Glutamatergic neuron (in vitro differentiated cells): Measurements from ENCODE around the gene DHX9. TPM values are rescaled to one million over a fixed set of nuclear protein-coding genes. Genes with fewer than 3 reads are reported as not detected.

Experiments used
- DNase-seq: peaks from one replicate; pipeline ENCODE4 v3.0.0; 2022
- H3K27ac Mint-ChIP-seq: one replicate; pipeline ENCODE4 v1.8.0; 2020; ENCODE audit warnings: mild to moderate bottlenecking, mixed read lengths, inconsistent platforms; ENCODE audit not compliant: unreplicated experiment
- H3K27me3 Mint-ChIP-seq: one replicate; pipeline ENCODE4 v1.8.0; 2020; ENCODE audit warnings: mild to moderate bottlenecking, moderate library complexity, mixed read lengths, inconsistent platforms; ENCODE audit not compliant: unreplicated experiment
- H3K36me3 Mint-ChIP-seq: one replicate; pipeline ENCODE4 v1.8.0; 2020; ENCODE audit warnings: mild to moderate bottlenecking, mixed read lengths, inconsistent platforms; ENCODE audit not compliant: unreplicated experiment
- H3K4me1 Mint-ChIP-seq: one replicate; pipeline ENCODE4 v1.8.0; 2020; ENCODE audit warnings: mild to moderate bottlenecking, low read depth, mixed read lengths, inconsistent platforms; ENCODE audit not compliant: unreplicated experiment
- H3K4me3 Mint-ChIP-seq: one replicate; pipeline ENCODE4 v1.8.0; 2020; ENCODE audit warnings: mild to moderate bottlenecking, mixed read lengths, inconsistent platforms; ENCODE audit not compliant: unreplicated experiment
- H3K9me3 Mint-ChIP-seq: one replicate; pipeline ENCODE4 v1.8.0; 2020; ENCODE audit warnings: mild to moderate bottlenecking, moderate library complexity, mixed read lengths, inconsistent platforms; ENCODE audit not compliant: unreplicated experiment
- CTCF ChIP-seq: fragments of 200-600 bp; sonication (generic); IDR thresholded peaks from one replicate; pipeline ENCODE4 v1.5.0; 2021; ENCODE audit not compliant: partially characterized antibody, unreplicated experiment
- total RNA-seq: library from RNA; stranded (reverse); fragmentation: NEBNext Ultra II Directional; extraction: Animal tissue kit (Norgen Biotek cat#: 25700); gene quantifications from one replicate; pipeline ENCODE4 v1.2.1, GENCODE V29; 2021; ENCODE audit not compliant: unreplicated experiment

The DHX9 gene
- total RNA-seq, 1 donor from 2014 or later, result 215 TPM

- H3K4me3 Mint-ChIP-seq, result no peak overlapping the region
- no peaks in the 10 kb centered on the region for H3K36me3 Mint-ChIP-seq
- no peaks in the 10 kb centered on the region for H3K9me3 Mint-ChIP-seq
- TF ChIP-seq CTCF, result no peak
- H3K27ac Mint-ChIP-seq, result no peak overlapping the region
- DNase-seq, result no peak
- H3K4me1 Mint-ChIP-seq, result no peaks in the 10 kb centered on the region
- H3K27me3 Mint-ChIP-seq, result no peaks in the 10 kb centered on the region
Observed at GRCh38 chr1:182867861-182868260, 28.7 kb downstream of the DHX9 start.

GRCh38 chr1:182869241-182869666 is 30.1 kb downstream of the DHX9 start:
- Mint-ChIP-seq H3K4me3 (no peak overlapping the region), H3K4me1 (no peaks in the 10 kb centered on the region), H3K36me3 (no peaks in the 10 kb centered on the region), H3K9me3 (no peaks in the 10 kb centered on the region), H3K27ac (no peak overlapping the region), H3K27me3 (no peaks in the 10 kb centered on the region)
- TF ChIP-seq CTCF, result no peak
- peak; percentile 30 for DNase-seq

DNA sequence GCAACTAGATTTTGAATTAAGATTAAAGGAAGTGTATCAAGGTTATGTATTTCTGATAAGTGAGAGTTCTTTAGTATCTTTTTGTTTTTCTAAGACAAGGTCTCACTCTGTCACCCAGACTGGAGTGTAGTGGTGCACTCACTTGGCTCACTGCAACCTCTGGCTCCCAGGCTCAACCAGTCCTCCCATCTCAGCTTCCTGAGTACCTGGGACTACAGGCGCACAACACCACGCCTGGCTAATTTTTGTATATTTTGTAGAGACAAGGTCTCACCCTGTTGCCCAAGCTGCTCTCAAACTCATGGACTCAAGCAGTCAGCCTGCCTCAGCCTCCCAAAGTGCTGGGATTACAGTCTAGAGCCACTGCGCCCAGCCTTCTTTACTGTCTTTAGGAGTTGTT is 33.7 kb downstream of the DHX9 start:
- Mint-ChIP-seq H3K4me1 (no peaks in the 10 kb centered on the region), H3K9me3 (no peaks in the 10 kb centered on the region), H3K4me3 (no peak overlapping the region), H3K27ac (no peak overlapping the region), H3K27me3 (no peaks in the 10 kb centered on the region), H3K36me3 (no peaks in the 10 kb centered on the region)
- no peak for DNase-seq
- no peak for TF ChIP-seq CTCF

DNA sequence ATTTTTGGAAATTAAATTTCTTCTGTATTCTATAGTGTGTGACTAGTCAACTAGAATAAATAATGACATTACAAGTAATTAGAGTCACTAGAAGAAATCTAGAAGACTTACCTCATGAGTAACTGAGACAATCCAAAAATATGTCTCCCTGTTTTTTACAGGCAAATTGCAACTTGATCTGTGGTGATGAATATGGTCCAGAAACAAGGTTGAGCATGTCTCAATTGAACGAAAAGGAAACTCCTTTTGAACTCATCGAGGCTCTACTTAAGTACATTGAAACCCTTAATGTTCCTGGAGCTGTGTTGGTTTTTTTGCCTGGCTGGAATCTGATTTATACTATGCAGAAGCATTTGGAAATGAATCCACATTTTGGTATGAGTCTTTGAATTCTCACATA is 36.7 kb downstream of the DHX9 start:
- no peaks in the 10 kb centered on the region for H3K9me3 Mint-ChIP-seq
- no peak for TF ChIP-seq CTCF
- no peak overlapping the region for H3K27ac Mint-ChIP-seq
- H3K4me3 Mint-ChIP-seq, result no peak overlapping the region
- no peaks in the 10 kb centered on the region for H3K36me3 Mint-ChIP-seq
- H3K27me3 Mint-ChIP-seq, result no peaks in the 10 kb centered on the region
- DNase-seq, result no peak
- H3K4me1 Mint-ChIP-seq, result no peaks in the 10 kb centered on the region

DNA sequence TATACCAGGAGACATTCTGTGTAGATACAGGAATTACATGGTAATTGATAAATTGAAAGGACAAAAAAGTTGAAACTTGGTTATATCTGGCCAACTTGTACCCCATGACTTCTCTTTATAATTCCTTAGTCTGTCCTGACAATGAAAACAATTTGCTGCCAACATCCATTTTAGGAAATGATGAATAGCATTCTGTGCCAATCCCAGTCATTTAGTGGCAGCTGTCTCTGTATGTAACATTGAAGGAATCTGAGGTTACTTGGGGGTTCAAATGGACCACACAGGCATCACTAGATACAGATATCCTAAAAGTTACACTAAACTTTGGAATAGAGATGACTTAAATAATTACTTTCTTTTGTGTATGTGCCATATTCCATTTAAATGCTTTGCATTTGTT is 38.2 kb downstream of the DHX9 start:
- DNase-seq, result no peak
- H3K27me3 Mint-ChIP-seq, result no peaks in the 10 kb centered on the region
- H3K9me3 Mint-ChIP-seq, result no peaks in the 10 kb centered on the region
- H3K4me3 Mint-ChIP-seq, result no peak overlapping the region
- no peak overlapping the region for H3K27ac Mint-ChIP-seq
- no peaks in the 10 kb centered on the region for H3K36me3 Mint-ChIP-seq
- no peaks in the 10 kb centered on the region for H3K4me1 Mint-ChIP-seq
- TF ChIP-seq CTCF, result no peak
